Renal cortical epithelial cell (primary cell): Measurements from ENCODE around the gene RIMS3. TPM values are rescaled to one million over a fixed set of nuclear protein-coding genes. Genes with fewer than 3 reads are reported as not detected.

Experiments
- DNase-seq: peaks from one replicate; pipeline ENCODE4 v3.0.0-alpha.2; 2011; ENCODE audit warnings: low read depth
- total RNA-seq: library from RNA; depleted of rRNA; stranded (reverse); fragments of >200 nt; gene quantifications from 2 replicates; pipeline ENCODE4 v1.2.3, GENCODE V29; 2014

RIMS3 gene
- total RNA-seq, 1 donor from 2014 or later = 6.7 TPM

GRCh38 chr1:40691538-40692428 is 26.3 kb upstream of the RIMS3 start, which contains the start of gene NFYC:
NFYC (plus strand) TSS chr1:40691704; CDS start chr1:40738844, 47,140 bp downstream.
- DNase-seq = peak; percentile 96

GRCh38 chr1:40690771-40691537 is 25.5 kb upstream of the RIMS3 start:
- DNase-seq = no peak

DNA sequence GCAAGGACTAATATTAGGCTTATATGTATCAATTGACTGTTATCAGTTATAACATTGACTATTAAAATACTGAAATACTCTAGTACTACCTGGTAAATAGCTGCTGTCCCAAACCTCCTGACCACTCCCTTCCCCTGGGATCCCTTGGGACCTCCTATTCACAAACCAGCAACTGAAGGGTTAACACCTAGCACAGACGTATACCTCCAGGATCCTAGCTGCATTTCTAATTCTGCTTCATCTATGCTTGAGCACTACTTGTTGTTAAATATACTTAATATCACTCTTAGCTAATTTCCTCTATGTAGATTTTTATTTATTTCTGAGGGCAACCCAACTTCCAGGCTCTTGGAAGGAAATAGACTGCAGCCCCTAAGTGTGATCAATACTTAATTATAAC is 24.3 kb upstream of the RIMS3 start:
- DNase-seq = no peak

DNA sequence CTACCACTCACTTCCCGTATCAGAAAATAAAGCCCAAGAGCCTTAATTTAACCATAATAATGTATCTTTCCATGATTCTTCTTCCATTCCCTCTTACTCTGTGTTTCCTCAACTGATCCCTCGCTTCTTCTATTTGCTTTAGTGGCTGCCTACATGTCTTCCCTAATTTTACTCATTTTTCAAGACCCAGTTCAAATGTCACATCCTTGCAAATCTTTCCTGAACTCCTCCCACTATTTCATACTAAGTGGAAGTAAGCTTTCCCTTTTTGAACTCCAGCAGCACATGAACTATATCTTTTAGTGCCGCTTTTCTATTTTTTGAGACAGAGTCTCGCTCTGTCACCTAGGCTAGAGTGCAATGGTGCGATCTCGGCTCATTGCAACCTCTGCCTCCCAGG is 22.2 kb upstream of the RIMS3 start:
- DNase-seq = no peak

DNA sequence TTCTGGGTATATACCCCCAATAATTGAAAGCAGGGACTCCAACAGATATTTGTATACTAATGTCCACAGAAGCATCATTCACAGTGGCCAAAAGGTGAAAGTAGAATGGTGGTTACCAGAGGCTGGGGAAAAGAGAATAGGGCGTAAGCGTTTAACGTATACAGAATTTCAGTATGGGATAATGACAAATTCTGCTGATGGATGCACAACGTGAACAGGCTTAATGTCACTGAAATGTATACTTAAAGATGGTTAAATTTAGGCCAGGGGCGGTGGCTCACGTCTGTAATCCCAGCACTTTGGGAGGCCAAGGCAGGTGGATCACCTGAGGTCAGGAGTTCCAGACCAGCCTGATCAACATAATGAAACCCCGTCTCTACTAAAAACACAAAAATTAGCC is 21.6 kb upstream of the RIMS3 start:
- DNase-seq = no peak

DNA sequence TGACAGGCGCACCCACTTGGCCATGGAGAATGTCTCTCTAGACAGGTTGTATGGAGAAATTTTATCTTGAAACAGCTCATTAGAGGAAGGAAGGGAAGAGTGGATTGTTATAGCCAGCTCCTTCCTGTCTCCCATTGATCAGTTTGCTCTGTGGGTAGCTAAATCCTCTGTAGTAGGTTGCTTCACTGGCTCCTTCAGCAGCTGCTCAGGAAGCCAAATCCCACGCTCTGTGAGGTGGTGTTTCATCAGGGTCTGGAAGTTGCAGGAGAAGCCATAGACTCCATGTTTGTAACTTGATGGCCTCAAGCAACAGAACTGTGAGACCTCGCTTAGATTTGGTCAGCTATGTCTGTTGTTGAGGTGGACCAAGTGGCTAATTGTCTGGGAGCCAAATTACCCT is 19.2 kb upstream of the RIMS3 start:
- no peak for DNase-seq

DNA sequence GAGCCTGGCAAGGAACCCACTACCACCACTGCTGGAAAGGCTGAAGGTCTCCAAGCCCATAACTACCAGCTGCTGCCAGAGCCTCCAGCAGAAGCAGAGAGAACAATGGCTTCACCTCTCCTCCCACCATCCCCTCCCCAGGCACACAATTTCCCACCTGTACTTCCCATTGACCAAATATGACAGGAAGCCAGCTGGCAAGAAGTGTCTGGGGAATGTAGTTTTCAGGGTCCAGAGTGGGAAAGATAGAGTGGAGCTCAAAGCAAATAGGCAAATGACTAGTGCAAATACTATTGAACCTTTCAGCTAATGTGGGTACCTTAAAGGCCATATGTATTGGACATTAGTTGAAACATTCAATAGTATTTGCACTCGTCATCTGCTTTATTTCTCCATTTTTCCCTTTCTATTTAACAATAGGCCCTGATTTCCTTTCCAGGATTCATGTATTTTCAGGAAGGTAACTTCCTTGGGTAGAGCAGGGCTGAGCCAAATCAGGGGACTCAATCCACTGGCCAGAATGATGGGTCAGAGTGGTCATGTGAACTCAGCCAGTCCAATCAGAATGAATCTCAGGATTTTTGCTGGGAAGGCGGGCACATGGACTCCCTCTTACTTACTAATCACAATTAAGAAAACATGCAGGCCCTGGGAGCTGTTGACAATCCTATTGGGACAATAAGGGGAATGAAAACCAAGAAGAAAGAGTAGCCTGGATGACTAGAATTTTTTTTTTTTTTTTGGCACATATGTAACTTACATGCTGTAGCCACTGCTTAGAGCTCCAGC is 13.9 kb upstream of the RIMS3 start:
- no peak for DNase-seq

- no peak for DNase-seq
Observed at GRCh38 chr1:40676501-40676900, 11.0 kb upstream of the RIMS3 start.

GRCh38 chr1:40673452-40673851 is 8.0 kb upstream of the RIMS3 start:
- DNase-seq = no peak

DNA sequence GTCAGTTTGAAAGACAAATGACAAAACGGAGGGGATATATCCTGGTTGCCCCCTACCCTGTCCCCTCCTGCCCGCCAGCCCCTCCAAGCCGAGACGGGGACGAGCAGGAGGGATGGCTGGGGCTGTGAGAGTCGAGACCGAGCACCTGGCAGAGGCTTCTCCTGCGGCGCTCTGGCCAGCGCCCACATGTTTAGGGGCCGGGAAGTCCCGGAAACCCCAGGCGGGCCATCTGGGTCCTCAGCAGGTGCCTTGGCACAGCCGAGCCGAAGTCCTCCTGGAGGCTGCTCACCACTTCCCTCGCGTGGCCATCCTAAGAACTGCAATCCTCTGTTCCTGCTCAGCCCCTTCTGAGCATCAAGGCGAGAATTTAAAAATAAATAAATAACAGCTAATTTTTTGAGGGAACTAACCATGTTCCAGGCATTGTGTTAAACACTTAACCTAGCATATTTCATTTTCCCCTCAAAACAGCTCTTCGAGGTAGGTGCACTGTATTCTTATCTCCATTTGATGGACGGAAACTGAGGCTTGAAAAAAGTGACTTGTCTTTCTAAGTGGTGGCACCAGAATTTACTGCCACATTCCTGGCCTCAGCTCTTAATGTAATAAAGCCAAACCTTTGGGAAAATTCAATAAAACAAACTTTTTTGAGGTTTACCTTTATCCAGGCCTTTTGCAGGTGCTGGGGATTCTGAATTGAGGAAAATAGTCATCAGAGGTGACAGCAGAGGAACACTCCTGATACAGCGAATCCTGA is 3.5 kb upstream of the RIMS3 start:
- peak; percentile 54 for DNase-seq

GRCh38 chr1:40664791-40665190 is 691 bp downstream of the RIMS3 start:
- DNase-seq = no peak

GRCh38 chr1:40664167-40664537 is 1.3 kb downstream of the RIMS3 start:
- DNase-seq = no peak

- DNase-seq = no peak
Observed at GRCh38 chr1:40663324-40664166, 1.9 kb downstream of the RIMS3 start.

DNA sequence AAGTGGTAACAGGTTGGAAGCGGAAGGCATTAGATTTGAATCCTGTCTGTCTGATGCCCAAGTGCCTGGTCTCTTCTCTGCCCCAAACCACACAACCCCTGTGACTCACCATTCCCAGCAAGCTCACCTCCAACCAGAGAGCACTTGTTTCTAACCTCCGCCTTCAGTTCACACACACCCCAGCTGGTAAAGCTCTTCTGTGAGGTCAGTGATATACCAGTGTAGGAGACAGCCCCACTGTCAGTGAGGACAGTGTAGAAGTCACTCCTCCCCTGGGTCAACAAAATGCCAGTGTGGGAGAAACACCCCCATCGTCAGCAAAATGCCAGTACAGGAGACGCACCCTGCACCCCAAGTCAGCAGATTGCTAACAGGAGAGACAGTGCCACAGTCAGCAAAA is 2.6 kb downstream of the RIMS3 start:
- DNase-seq = peak; percentile 67

GRCh38 chr1:40662151-40662550 is 3.3 kb downstream of the RIMS3 start:
- peak; percentile 23 for DNase-seq

DNA sequence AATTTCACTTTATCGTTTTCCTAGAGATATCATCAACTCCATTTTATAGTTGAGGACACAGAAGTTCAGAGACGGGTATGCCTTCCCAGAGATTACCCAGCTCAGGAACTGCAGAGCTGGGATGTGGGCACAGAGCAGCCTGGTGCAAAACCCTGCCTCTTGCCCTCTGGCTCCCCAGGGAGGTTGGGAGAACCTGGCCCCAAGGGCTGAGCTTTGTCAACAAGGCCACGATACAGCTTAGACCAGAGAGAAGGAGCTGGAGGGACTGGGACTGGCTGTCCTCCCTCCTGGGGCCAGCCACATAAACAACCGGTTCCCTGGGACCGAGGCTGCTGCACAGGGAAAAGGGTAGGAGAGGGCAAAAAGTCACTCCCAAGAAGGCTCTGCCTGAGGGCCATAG is 3.8 kb downstream of the RIMS3 start:
- DNase-seq = no peak

DNA sequence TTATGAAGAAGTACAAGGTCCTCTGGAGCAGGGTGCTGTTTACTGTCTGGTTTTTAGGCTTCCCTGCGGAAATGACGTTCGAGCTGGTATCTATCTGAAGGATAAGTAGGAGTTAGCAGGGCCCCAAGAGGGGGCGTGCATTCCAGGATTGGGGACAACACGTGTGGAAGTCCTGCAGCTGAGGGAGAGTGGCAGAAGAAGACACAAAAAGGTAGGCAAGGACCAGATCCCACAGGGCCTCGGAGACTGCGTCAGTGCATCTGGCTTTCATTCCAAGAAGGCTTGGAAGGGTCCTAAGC is 5.9 kb downstream of the RIMS3 start:
- DNase-seq = no peak

DNA sequence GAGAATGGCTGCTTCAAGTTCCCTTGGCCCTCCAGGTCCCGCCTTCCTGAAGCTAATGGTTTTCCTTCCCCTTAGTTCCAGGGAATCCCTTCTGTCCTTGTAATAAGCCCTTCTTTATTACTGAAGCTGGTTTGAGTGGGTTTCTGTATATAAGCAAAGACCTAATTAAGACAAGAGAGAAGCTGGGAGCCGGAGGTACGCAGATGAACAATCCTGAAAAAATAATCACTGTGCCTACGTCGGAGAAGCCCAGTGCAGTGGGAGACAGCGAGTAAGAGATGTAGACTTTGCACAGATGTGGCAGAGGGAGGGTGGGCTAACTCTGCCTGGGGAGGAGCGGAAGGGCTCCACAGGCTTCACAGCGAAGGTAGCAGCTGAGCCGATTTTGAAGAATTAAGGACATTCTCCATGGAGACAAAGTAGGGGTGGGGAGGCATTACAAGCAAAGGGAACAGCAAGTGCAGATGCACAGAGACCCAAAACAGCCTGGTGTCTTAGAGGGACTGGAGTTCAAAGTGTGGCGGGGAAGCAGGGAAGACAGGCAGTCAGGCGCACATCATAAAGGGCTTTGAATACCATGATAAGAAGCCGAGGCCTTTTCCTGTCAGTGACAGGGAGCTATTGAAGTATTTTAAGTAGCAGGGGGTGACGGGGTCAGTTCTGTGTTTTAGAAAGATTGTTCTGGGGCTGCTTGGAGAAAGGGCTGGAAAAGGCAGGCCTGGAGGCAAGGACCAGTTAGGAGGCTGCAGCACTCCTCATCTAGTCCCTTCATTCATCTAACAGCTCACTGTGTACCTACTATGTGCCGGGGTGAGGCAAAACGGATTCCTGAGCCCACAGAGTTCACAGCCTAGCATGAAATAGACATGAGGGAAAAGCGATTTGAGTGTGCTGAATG is 6.5 kb downstream of the RIMS3 start:
- no peak for DNase-seq

DNA sequence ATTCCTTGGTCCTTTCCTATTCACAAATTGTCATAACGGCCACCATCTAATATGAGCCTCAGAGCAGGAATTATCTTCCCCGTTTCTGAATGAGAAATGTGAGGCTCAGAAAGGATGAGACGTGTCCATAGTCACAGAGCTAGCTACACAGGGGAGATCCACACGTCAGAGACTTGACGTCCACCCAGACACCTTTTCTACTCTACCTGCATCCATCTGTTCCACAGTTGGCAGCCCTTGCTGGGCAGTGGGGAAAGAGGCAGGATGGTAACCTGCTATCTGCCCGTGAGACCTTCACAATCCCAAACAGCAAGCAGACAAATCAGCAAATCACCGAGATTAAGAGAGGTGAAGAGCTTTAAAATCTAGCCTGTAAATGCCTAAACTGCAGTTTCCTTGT is 8.4 kb downstream of the RIMS3 start:
- no peak for DNase-seq
